Stomach (tissue), 4 donors: ENCODE measurements around the gene CFAP74.

Source experiments
- EP300 ChIP-seq: sonication (generic); formaldehyde crosslinking; IDR thresholded peaks from one replicate; pipeline ENCODE4 v1.6.1; 2017; ENCODE audit warnings: antibody characterized with exemption
- POLR2A ChIP-seq, 4 donors: fragments of 450-650 bp; IDR thresholded peaks; one replicate each; pipeline ENCODE4 v1.6.1; 2016; ENCODE audit warnings: antibody characterized with exemption in 4 of 4, control low read depth in 2 of 4, mild to moderate bottlenecking in 1 of 4, moderate library complexity in 1 of 4
- TF ChIP-seq, protein P1 (sequence below), 7 experiments: fragments of 450-650 bp in 4 of 7; fragments of 200-600 bp in 3 of 7; sonication (generic) in 3 of 7; IDR thresholded peaks; one replicate each; pipeline ENCODE4 v1.5.1; 2016 to 2019; ENCODE audit warnings: antibody characterized with exemption in 7 of 7, control low read depth in 2 of 7, mild to moderate bottlenecking in 1 of 7

DNA sequence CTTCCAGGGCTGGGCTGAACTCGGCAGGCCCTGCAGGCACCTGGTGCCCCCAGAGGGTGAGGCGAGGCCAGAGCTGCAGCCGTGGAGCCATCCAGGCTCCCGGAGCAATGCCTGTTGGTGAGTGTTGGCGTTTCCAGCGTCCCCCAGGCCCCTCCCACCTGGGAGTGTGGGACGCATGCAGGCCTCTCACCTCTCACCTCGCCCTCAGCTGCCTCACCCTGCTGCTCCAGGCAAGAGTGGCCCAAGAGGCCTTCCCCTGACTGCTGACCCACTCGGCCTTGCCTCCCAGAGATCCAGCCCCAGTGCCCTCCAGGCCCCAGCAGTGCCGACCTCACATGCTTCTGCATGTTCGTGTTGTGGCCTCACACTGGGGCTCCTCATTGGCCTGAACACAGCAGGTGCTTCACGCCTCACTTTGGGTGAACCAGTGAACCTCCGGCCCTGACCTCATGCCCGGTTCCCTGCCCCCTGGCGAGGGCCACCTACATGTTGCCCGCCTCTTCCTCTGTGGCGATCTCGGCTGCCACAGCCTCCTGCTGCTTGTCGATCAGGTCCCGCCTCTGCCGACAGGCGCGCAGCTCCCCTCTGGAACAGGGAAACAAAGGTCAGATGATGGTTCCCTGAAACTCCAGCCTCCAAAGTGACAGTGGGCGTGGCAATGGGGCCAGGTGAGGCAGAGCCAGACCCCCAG, 17.0 kb downstream of the CFAP74 start:
- TF ChIP-seq POLR2A (IDR thresholded peaks at IDR 0.05) (no peak), EP300 (no peak)
- TF ChIP-seq, protein P1, sequence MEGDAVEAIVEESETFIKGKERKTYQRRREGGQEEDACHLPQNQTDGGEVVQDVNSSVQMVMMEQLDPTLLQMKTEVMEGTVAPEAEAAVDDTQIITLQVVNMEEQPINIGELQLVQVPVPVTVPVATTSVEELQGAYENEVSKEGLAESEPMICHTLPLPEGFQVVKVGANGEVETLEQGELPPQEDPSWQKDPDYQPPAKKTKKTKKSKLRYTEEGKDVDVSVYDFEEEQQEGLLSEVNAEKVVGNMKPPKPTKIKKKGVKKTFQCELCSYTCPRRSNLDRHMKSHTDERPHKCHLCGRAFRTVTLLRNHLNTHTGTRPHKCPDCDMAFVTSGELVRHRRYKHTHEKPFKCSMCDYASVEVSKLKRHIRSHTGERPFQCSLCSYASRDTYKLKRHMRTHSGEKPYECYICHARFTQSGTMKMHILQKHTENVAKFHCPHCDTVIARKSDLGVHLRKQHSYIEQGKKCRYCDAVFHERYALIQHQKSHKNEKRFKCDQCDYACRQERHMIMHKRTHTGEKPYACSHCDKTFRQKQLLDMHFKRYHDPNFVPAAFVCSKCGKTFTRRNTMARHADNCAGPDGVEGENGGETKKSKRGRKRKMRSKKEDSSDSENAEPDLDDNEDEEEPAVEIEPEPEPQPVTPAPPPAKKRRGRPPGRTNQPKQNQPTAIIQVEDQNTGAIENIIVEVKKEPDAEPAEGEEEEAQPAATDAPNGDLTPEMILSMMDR (IDR thresholded peaks at IDR 0.05): no peak
